B cell (primary cell): Measurements from ENCODE around the gene SHC2. TPM values are rescaled to one million over a fixed set of nuclear protein-coding genes. Genes with fewer than 3 reads are reported as not detected.
"Not testable (repeated sequence)": the region's sequence is repeated elsewhere in the genome, so short reads cannot be mapped to it uniquely, and the experiment has no call there.

ENCODE experiments used
- ATAC-seq: fragments of 200-7000 bp; cut with Tn5 transposase; one replicate; pipeline ENCODE4 v1.10.0; 2021; ENCODE audit warnings: low read depth, mild to moderate bottlenecking, moderate number of reproducible peaks, moderate library complexity
- CTCF ChIA-PET: fragments of 350-600 bp; sonication (Branson Sonifier 250); formaldehyde crosslinking; loops from one replicate; lab custom pipeline; 2021; ENCODE audit warnings: antibody characterized with exemption, inconsistent platforms; lab: Charles Lee
- POLR2A ChIA-PET: fragments of 350-600 bp; sonication (Branson Sonifier 250); formaldehyde crosslinking; loops from one replicate; lab custom pipeline; 2021; ENCODE audit warnings: antibody characterized with exemption; lab: Charles Lee
- DNase-seq: peaks from one replicate; pipeline ENCODE4 v3.0.0; 2013
- H2AFZ ChIP-seq: 2 replicates; pipeline ENCODE4 v1.6.1; 2012; ENCODE audit warnings: mild to moderate bottlenecking, low read depth, low read length; ENCODE audit not compliant: insufficient read depth, poor library complexity, severe bottlenecking
- H3K27ac ChIP-seq, 2 donors: 1 replicate in 1 of 2; 2 replicates in 1 of 2; pipeline ENCODE4 v1.5.1; 2012 to 2013; ENCODE audit warnings: low read length in 2 of 2, mild to moderate bottlenecking in 2 of 2, moderate library complexity in 1 of 2
- H3K27me3 ChIP-seq, 4 experiments: fragments of 200-600 bp in 1 of 4; sonication (generic) in 1 of 4; replicated peaks in 1 of 4; 1 replicate in 2 of 4; 2 replicates in 2 of 4; pipeline versions ENCODE4 v1.6.1 to v1.7.0; 2013 to 2016; ENCODE audit warnings: low read length in 3 of 4, mild to moderate bottlenecking in 2 of 4, mixed read lengths in 1 of 4, moderate library complexity in 1 of 4; ENCODE audit not compliant: insufficient read depth in 4 of 4, control insufficient read depth in 3 of 4; ENCODE audit errors: control extremely low read depth in 1 of 4
- H3K36me3 ChIP-seq, 2 experiments: replicated peaks in 1 of 2; 1 replicate in 1 of 2; 2 replicates in 1 of 2; pipeline versions ENCODE4 v1.6.1 to v1.7.1; 2013; ENCODE audit warnings: low read length in 1 of 2; ENCODE audit not compliant: insufficient read depth in 2 of 2, control insufficient read depth in 1 of 2; ENCODE audit errors: control extremely low read depth in 1 of 2, extremely low read depth in 1 of 2
- H3K4me1 ChIP-seq, 2 donors: fragments of 200-600 bp in 1 of 2; sonication (generic) in 1 of 2; 1 replicate in 1 of 2; 2 replicates in 1 of 2; pipeline versions ENCODE4 v1.5.1 to v1.6.1; 2013 to 2017; ENCODE audit warnings: low read length in 2 of 2; ENCODE audit not compliant: control insufficient read depth in 2 of 2, insufficient read depth in 2 of 2
- H3K4me2 ChIP-seq: replicated peaks from 2 replicates; pipeline ENCODE3; 2012; ENCODE audit warnings: mild to moderate bottlenecking, low read depth, low read length; ENCODE audit not compliant: poor library complexity, severe bottlenecking
- H3K4me3 ChIP-seq, 5 experiments: fragments of 200-600 bp in 1 of 5; sonication (generic) in 1 of 5; 1 replicate in 3 of 5; 2 replicates in 2 of 5; pipeline versions ENCODE4 v1.5.1 to v1.7.0; 2011 to 2016; ENCODE audit warnings: low read length in 4 of 5, mild to moderate bottlenecking in 4 of 5, low read depth in 2 of 5, control low read depth in 1 of 5, moderate library complexity in 1 of 5; ENCODE audit not compliant: insufficient read depth in 1 of 5; ENCODE audit errors: control extremely low read depth in 1 of 5, extremely low read depth in 1 of 5
- H3K79me2 ChIP-seq: fragments of 200-600 bp; sonication (generic); one replicate; pipeline ENCODE4 v1.6.0; 2016; ENCODE audit warnings: low read length; ENCODE audit not compliant: control insufficient read depth, insufficient read depth
- H3K9ac ChIP-seq: fragments of 200-600 bp; sonication (generic); 2 replicates; pipeline ENCODE4 v1.6.1; 2017; ENCODE audit warnings: mild to moderate bottlenecking, low read length, moderate library complexity
- H3K9me3 ChIP-seq, 3 donors: one replicate each; pipeline versions ENCODE4 v1.6.1 to v1.7.1; 2013; ENCODE audit warnings: low read length in 2 of 3; ENCODE audit not compliant: control insufficient read depth in 2 of 3, insufficient read depth in 1 of 3; ENCODE audit errors: control extremely low read depth in 1 of 3
- H4K20me1 ChIP-seq: 2 replicates; pipeline ENCODE4 v1.6.0; 2012; ENCODE audit warnings: mild to moderate bottlenecking, low read length; ENCODE audit not compliant: insufficient read depth, control insufficient read depth, poor library complexity, severe bottlenecking
- H3K27ac Mint-ChIP-seq: one replicate; pipeline ENCODE4 v1.8.0; 2021; ENCODE audit warnings: mixed read lengths
- H3K27me3 Mint-ChIP-seq: one replicate; pipeline ENCODE4 v1.8.0; 2021; ENCODE audit warnings: mixed read lengths
- H3K4me1 Mint-ChIP-seq: one replicate; pipeline ENCODE4 v1.8.0; 2021; ENCODE audit warnings: mixed read lengths
- H3K4me3 Mint-ChIP-seq: one replicate; pipeline ENCODE4 v1.8.0; 2021; ENCODE audit warnings: mixed read lengths
- H3K9me3 Mint-ChIP-seq: one replicate; pipeline ENCODE4 v1.8.0; 2022; ENCODE audit warnings: mixed read lengths; ENCODE audit not compliant: insufficient read depth
- whole genome bisulfite sequencing: methylation state at CpG from one replicate; pipeline ENCODE4 v1.1.5; 2013; ENCODE audit warnings: missing lambda C conversion rate; ENCODE audit not compliant: insufficient coverage; 5-methylcytosine and 5-hydroxymethylcytosine counted together
- intact Hi-C: fragments of 100-400 bp; cut with micrococcal nuclease; formaldehyde crosslinking; loops from one replicate; pipeline ENCODE4 v1.10.0; 2022
- polyA plus RNA-seq: library from polyadenylated mRNA; depleted of rRNA; stranded (reverse); fragments of >200 nt; gene quantifications from 2 replicates; pipeline ENCODE4 v1.2.3, GENCODE V29; 2012
- total RNA-seq, 2 donors: library from RNA; stranded (reverse); fragments of 120-200 nt in 1 of 2; gene quantifications; 1 replicate in 1 of 2; 2 replicates in 1 of 2; pipeline versions ENCODE4 v1.2.3 to v1.2.4, GENCODE V29; 2013 to 2022

SHC2 gene
- total and polyA plus RNA-seq, 2 donors (not counting 1 experiment from before 2014, with no cell fraction given), result 0.19 TPM; not detected in 1

- intact Hi-C loops, H3K9ac ChIP-seq, H2AFZ ChIP-seq, ATAC-seq, H3K9me3 Mint-ChIP-seq, H4K20me1 ChIP-seq, CTCF ChIA-PET, H3K79me2 ChIP-seq, H3K4me1 Mint-ChIP-seq, POLR2A ChIA-PET, H3K27ac ChIP-seq, H3K4me2 ChIP-seq, H3K36me3 ChIP-seq, H3K4me3 Mint-ChIP-seq, H3K4me3 ChIP-seq: not testable (repeated sequence)
- DNase-seq, result peak; percentile 42
- Histone ChIP-seq H3K9me3 (peaks cover 0 to 31% (median 6%) of the 10 kb centered on the region in 3 donors), H3K27me3 (peaks cover 0 to 11% (median 3%) of the 10 kb centered on the region in 4 experiments), H3K4me1 (peaks cover 4 to 11% of the 10 kb centered on the region in 2 donors)
- peaks cover 25% of the 10 kb centered on the region for H3K27me3 Mint-ChIP-seq
- peak overlapping the region; percentile 56 for H3K27ac Mint-ChIP-seq
- whole genome bisulfite sequencing, result 33% methylated on average over 6 of the region's 11 CpGs
Observed at GRCh38 chr19:381901-382300, 78.9 kb downstream of the SHC2 start.

DNA sequence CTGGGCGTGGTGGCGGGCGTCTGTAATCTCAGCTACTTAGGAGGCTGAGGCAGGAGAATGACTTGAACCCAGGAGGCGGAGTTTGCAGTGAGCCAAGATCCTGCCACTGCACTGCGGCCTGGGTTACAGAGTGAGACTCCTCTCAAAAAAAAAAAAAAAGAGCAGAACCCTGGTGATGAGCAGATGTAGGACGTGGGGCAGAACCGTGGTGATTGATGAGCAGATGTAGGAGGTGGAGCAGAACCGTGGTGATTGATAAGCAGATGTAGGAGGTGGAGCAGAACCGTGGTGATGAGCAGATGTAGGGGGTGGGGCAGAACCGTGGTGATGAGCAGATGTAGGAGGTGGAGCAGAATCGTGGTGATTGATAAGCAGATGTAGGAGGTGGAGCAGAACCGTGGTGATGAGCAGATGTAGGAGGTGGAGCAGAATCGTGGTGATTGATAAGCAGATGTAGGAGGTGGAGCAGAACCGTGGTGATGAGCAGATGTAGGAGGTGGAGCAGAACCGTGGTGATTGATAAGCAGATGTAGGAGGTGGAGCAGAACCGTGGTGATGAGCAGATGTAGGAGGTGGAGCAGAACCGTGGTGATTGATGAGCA, 80.1 kb downstream of the SHC2 start:
- H3K4me1 Mint-ChIP-seq, POLR2A ChIA-PET, H2AFZ ChIP-seq, H3K36me3 ChIP-seq, H3K4me3 Mint-ChIP-seq, ATAC-seq, H3K4me3 ChIP-seq, intact Hi-C loops, DNase-seq, CTCF ChIA-PET, H3K4me2 ChIP-seq, H3K9me3 Mint-ChIP-seq, H3K9ac ChIP-seq, H4K20me1 ChIP-seq, H3K27ac Mint-ChIP-seq, H3K27ac ChIP-seq, H3K79me2 ChIP-seq: not testable (repeated sequence)
- peaks cover 0 to 11% (median 3%) of the 10 kb centered on the region in 4 experiments for H3K27me3 ChIP-seq
- WGBS, result 70% methylated on average over 5 of the region's 17 CpGs
- H3K27me3 Mint-ChIP-seq, result peaks cover 18% of the 10 kb centered on the region
- peaks cover 0 to 29% (median 6%) of the 10 kb centered on the region in 3 donors for H3K9me3 ChIP-seq
- peaks cover 4 to 11% of the 10 kb centered on the region in 2 donors for H3K4me1 ChIP-seq
